Progenitor cell of endocrine pancreas (in vitro differentiated cells): ENCODE measurements around the gene TPCN2. TPM values are rescaled to one million over a fixed set of nuclear protein-coding genes. Genes with fewer than 3 reads are reported as not detected.

Experiments used
- DNase-seq: peaks from one replicate; pipeline ENCODE4 v3.0.0; 2021; ENCODE audit warnings: low spot score; ENCODE audit not compliant: unreplicated experiment
- H3K27ac Mint-ChIP-seq: 2 replicates; pipeline ENCODE4 v1.8.0; 2021; ENCODE audit warnings: mild to moderate bottlenecking, moderate library complexity, mixed read lengths
- H3K27me3 Mint-ChIP-seq: 2 replicates; pipeline ENCODE4 v1.8.0; 2021; ENCODE audit warnings: mixed read lengths
- H3K36me3 Mint-ChIP-seq: 2 replicates; pipeline ENCODE4 v1.8.0; 2022; ENCODE audit warnings: mixed read lengths; ENCODE audit not compliant: insufficient read depth
- H3K4me1 Mint-ChIP-seq: 2 replicates; pipeline ENCODE4 v1.8.0; 2021; ENCODE audit warnings: low read depth, mixed read lengths
- H3K4me3 Mint-ChIP-seq: 2 replicates; pipeline ENCODE4 v1.8.0; 2021; ENCODE audit warnings: low read depth, mild to moderate bottlenecking, moderate library complexity, mixed read lengths
- H3K9me3 Mint-ChIP-seq: 2 replicates; pipeline ENCODE4 v1.8.0; 2021; ENCODE audit warnings: low read depth, mixed read lengths
- total RNA-seq: library from RNA; stranded (reverse); gene quantifications from 2 replicates; pipeline ENCODE4 v1.2.1, GENCODE V29; 2021
- TF ChIP-seq, protein P1 (sequence below): fragments of 200-600 bp; sonication (generic); IDR thresholded peaks from one replicate; pipeline ENCODE4 v1.5.0; 2021; ENCODE audit warnings: antibody characterized with exemption, mild to moderate bottlenecking; ENCODE audit not compliant: unreplicated experiment

TPCN2 gene
- total RNA-seq, 1 donor from 2014 or later, result 19.7 TPM

DNA sequence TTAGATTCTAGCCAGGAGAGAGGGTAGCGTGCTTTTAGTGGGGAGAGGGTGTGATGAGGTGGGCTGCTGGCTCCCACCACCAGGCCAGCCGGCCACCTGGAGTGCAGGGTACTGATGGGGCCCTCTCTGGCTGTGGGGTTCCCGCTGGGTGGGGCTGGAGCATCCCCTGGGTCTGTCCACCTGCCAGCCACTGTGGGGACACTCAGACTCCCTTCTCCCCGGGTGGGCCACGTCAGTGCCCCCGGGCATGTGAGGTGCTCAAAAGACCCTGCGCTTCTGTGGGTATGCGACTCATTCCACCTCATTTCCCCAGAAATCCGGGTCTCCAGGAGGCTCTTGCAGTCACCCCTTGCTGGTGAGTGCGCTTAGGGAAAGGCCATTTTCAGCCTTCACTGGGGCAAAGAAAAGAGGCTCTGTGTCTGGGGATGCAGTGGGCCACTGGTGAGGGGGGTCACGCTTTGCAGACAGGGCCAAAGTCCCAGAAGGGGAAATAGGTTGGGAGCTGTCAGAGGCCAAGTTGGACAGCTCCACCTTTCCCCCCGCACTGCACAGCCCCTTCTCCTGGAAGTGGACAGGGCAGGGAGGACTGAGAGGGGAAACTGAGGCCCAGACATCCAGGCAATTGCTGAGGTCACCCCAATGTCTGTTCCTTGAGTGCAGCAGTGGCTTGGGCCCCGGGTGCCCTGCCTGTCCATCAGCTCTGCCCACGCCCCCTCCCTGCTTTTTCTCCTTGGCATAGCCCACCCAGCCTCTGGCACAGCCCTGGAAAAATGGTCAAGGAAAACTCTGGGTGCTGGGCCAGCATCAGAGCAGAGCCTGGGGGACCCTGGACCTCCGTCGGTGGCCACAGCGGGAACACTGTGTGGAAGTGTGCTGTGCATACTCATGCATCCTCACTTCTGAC lies 53.3 kb downstream of the TPCN2 start:
- TF ChIP-seq, protein P1, sequence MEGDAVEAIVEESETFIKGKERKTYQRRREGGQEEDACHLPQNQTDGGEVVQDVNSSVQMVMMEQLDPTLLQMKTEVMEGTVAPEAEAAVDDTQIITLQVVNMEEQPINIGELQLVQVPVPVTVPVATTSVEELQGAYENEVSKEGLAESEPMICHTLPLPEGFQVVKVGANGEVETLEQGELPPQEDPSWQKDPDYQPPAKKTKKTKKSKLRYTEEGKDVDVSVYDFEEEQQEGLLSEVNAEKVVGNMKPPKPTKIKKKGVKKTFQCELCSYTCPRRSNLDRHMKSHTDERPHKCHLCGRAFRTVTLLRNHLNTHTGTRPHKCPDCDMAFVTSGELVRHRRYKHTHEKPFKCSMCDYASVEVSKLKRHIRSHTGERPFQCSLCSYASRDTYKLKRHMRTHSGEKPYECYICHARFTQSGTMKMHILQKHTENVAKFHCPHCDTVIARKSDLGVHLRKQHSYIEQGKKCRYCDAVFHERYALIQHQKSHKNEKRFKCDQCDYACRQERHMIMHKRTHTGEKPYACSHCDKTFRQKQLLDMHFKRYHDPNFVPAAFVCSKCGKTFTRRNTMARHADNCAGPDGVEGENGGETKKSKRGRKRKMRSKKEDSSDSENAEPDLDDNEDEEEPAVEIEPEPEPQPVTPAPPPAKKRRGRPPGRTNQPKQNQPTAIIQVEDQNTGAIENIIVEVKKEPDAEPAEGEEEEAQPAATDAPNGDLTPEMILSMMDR, result no peak
- Mint-ChIP-seq H3K9me3 (no peaks in the 10 kb centered on the region), H3K27ac (no peak overlapping the region), H3K36me3 (no peaks in the 10 kb centered on the region), H3K4me3 (no peak overlapping the region), H3K4me1 (peaks cover 7% of the 10 kb centered on the region), H3K27me3 (peaks cover 7% of the 10 kb centered on the region)
- no peak for DNase-seq

DNA sequence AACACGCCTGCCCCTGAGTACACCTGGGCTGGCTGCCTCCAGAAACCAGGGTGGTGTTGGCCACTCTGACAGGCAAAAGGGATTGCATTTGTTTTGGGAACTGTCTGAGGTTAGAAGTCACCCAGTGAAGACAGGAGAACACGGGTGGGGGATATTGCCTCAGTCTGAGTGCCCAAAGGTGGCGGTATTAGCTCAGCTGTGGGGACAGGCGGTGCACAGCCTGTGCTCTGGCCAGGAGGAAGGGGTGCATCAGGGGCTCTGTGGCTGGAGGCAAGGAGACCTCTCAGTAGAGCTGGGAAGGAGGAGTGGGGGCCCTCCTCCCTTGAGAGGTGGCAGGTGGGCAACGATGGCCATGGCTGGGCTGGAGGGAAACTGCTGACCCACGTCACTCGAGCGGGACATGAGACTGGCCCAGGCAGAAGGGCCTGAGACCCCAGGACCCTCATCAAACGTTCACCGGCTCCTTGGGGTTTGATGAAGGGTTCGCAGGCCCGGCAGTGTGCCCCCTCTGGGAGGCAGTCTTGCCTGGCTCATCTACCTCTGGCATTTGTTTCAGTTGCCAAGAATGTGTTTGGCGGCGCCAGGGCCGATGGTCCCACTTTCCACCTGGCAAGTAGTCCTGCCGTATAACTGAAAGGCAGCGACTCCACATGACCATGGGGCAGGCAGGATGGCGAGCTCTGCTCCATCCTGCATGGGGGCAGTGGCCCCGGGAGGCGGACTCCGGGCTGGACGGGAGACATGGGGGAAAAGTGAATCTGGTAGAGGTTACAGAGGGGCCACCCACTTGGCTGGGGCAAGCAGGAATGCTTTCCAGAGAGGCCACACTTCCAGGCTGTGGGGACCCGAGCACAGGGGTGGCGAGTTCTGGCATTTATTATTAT lies 54.2 kb downstream of the TPCN2 start:
- Mint-ChIP-seq H3K27ac (peak overlapping the region; percentile 35), H3K9me3 (no peaks in the 10 kb centered on the region), H3K36me3 (no peaks in the 10 kb centered on the region), H3K4me3 (no peak overlapping the region), H3K4me1 (peaks cover 7% of the 10 kb centered on the region), H3K27me3 (peaks cover 7% of the 10 kb centered on the region)
- DNase-seq, result no peak
- TF ChIP-seq, protein P1, result peak; percentile 17

DNA sequence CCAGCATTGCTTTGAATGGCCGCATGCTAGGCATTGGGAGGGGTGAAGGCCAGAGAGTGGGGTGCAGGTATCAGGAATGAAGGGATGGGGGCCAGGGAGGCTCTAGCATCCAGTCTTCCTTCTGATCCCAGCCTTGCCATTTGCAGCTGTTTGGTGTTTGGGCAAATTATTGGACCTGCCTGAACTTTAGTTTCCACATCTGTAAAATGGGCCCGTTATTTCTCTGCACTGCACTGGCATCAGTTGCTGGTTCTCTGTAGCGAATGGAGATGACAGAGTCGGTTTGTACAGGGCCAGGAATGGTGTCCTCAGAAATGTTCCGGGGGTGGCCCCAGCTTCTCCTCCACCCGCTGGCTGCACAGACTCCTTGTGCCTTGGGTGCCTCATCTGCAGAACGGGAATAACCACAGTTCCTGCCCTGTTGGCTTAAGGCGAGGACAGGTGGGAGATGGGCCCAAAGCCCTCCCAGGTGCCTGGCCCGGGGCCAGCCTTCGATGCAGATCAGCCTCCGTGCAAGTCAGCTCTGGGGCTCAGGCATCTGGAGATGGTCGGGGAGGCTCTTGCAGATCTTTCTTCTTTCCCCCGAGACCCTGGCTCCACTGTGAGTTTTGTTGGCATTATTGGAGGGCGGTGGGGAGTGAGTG lies 55.6 kb downstream of the TPCN2 start:
- Mint-ChIP-seq H3K27ac (no peak overlapping the region), H3K27me3 (peaks cover 7% of the 10 kb centered on the region), H3K9me3 (no peaks in the 10 kb centered on the region), H3K36me3 (no peaks in the 10 kb centered on the region), H3K4me1 (peaks cover 7% of the 10 kb centered on the region), H3K4me3 (no peak overlapping the region)
- DNase-seq, result no peak
- TF ChIP-seq, protein P1, result no peak

DNA sequence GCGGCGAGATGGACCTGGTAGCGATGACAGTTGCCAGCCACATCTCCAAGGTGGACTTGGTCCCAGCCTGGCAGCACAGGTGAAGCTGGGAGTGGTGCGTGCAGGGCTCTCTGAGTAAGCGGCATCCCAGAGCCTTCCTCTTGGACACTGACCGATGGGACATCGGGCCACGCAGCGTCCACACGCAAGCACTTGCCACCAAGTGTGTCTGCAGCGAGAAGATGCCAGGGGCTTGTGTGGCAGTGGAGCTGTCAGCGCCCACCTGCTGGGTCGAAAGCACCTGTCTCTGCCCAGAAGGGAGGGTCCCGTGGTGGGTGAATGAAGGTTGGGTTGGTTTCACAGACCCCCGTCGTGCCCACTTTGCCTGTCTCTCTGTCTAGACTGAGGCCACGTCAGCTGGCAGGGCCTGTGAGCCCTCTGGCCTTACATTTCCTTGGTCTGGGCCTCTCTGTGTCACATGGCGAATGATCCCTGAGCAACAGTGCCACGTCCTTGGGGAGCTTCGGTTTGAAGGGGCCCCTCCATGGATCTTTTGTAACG lies 56.2 kb downstream of the TPCN2 start:
- H3K4me3 Mint-ChIP-seq, result no peak overlapping the region

More for the DNA sequence above, 56.2 kb downstream of the TPCN2 start:
- Mint-ChIP-seq H3K9me3 (no peaks in the 10 kb centered on the region), H3K27me3 (peaks cover 7% of the 10 kb centered on the region), H3K27ac (no peak overlapping the region), H3K4me1 (peaks cover 7% of the 10 kb centered on the region), H3K36me3 (no peaks in the 10 kb centered on the region)
- no peak for DNase-seq
- TF ChIP-seq, protein P1, result no peak
